Gastrocnemius medialis (tissue), 4 donors: Measurements from ENCODE around the gene FKBP1B.

Experiments
- CTCF ChIP-seq, 5 experiments: fragments of 450-650 bp in 3 of 5; fragments of 200-600 bp in 2 of 5; sonication (generic) in 2 of 5; IDR thresholded peaks in 4 of 5; conservative IDR thresholded peaks in 1 of 5; 1 replicate in 4 of 5; 2 replicates in 1 of 5; pipeline ENCODE4 v1.5.1; 2016 to 2019; ENCODE audit warnings: antibody characterized with exemption in 5 of 5, mild to moderate bottlenecking in 3 of 5, moderate library complexity in 3 of 5
- POLR2A ChIP-seq, 2 donors: fragments of 450-650 bp; IDR thresholded peaks; one replicate each; pipeline ENCODE4 v1.6.1; 2017; ENCODE audit warnings: antibody characterized with exemption in 2 of 2, mild to moderate bottlenecking in 2 of 2, moderate library complexity in 2 of 2

- TF ChIP-seq CTCF (IDR thresholded peaks at IDR 0.05 in 4 of 5, conservative IDR thresholded peaks at IDR 0.05 in 1 of 5) = no peak
- TF ChIP-seq POLR2A (IDR thresholded peaks at IDR 0.05) = no peak
Observed at GRCh38 chr2:24058564-24059271, 9.2 kb downstream of the FKBP1B start.
